GM18526 (cell line): Measurements from ENCODE around the gene ENKUR.

Source experiments
- POLR2A ChIP-seq: IDR thresholded peaks from 3 replicates; pipeline ENCODE4 v1.6.1; 2011; ENCODE audit not compliant: insufficient read length; ENCODE audit errors: extremely low read depth

ENKUR gene

DNA sequence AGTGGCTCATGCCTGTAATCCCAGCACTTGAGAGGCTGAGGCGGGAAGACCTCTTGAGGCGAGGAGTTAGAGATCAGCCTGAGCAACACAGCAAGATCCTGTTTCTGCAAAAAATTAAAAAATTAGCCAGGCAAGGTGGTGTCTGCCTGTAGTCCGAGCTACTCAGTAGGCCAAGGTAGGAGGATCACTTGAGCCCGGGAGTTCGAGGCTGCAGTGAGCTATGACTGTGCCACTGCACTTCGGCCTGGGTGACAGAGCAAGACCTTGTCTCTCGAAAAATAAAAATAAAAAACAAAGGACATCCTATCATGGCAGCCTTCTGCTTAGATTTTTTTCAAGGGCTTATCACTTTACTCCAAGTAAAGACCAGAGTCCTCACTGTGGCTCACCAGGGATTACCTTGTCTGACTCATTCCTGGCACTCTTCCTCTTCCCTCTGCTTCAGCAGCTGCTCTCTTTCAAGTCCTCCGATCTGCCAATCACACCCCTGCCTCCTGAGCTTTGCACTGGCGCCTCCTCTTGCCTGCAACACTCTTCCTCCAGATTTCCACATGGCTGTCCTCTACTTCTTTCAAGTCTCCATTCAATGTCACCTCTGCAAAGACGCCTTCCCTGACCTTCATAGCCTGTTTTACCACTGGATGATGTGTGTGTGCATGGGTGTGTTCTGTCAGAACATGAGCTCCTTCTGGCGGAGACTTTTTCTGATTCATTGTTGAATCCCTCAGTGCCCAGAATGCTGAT, 71.3 kb downstream of the ENKUR start:
- no peak for TF ChIP-seq POLR2A

DNA sequence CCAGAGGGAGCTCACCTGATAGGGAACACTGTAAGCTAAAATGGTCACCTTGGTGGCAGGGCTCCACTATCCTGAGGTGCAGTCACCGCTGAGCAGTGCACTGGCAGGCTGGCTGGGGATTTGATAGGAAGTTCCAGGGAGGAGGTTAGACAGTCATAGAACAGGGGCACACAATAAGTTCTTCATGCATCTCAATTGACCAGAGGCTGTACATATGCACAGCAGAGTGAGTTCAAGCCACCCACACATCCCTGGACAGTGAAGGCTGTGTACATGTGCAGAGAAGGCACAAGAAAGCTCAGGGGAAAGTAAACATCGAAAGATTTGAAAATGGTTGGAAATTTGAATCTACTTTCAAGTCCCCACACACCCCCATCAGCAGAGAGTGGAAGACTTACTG, 77.4 kb downstream of the ENKUR start:
- no peak for TF ChIP-seq POLR2A

DNA sequence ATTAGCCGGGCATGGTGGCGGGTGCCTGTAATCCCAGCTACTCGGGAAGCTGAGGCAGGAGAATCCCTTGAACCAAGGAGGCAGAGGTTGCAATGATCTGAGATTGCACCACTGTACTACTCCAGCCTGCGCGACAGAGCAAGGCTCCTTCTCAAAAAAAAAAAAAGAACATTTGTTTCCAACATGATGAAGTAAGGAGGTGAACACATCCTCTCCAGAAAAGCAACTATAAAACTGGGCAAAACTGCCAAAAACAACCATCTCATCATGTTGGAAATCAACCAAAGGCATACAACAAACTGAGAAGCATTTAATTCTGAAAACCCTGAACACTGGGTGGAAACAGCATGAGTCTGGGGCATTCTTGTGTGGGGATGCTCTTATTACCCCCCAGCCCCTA, 77.9 kb downstream of the ENKUR start:
- TF ChIP-seq POLR2A = no peak

DNA sequence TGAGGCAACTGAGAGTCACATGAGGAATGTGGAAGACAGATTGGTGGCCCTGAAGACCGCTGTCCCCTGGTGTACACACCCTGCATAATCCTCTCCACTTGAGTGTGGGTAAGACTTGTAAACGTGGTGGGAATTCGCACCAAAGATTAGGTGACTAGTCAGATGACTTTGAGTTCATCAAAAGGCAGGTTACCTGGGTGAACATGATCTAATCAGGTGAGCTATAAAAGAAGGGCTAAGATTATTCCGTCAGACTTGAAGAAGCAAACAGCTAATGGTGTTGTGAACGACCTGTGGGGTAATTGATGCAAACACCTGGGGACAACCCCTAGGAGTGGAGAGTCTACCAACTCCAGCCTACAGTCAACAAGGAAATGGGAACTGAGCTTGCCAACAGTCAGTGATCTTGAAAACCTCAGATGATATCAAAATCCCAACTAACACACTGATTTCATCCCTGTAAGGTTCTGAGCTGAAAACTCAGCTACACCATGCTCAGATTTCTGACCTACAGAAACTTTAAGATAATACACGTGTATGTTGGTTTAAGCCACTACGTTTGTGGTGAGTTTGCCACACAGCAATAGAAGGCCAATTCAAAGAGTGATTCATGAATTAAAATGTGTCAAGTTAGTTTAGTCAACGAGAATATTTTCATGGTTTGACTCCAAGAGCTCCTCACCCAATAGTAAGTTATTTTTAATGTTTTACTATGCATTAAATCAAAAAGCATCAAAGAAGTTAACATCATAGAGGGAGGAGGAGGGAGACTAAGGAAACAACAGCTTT, 80.3 kb downstream of the ENKUR start:
- TF ChIP-seq POLR2A = no peak
